Measurements from ENCODE around the gene LRRIQ3.
A peak's percentile ranks its signal among the peaks of the same experiment; 100 is the strongest.

The LRRIQ3 gene

DNA sequence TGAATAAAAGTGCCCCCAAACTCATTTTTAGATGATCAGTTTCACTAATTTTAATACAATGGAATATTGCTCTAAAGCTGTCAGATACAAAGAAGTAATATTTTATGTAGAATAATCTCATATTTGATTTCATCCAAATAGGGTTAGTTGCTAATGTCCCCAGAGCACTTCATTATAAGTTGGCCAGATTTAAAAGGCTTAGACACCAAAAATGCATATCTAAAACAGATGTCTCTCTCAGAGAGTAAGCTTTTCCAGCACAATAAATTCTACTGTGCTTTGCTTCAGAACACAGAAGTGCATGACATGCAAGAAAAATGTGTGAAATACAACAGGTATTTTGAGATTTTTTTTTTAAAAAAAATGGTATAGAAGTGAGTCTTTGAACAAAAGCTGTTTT is 194.2 kb downstream of the LRRIQ3 start:
- no peaks in the 10 kb centered on the region for H4K20me1 ChIP-seq (ENCODE audit: insufficient read depth, low read length, poor library complexity, severe bottlenecking)
- H3K4me3 ChIP-seq (ENCODE audit: low read length, poor library complexity, severe bottlenecking) = no peak overlapping the region
- no peaks in the 10 kb centered on the region for H3K36me3 ChIP-seq (ENCODE audit: insufficient read depth, low read length)
- H3K9me3 ChIP-seq (ENCODE audit: insufficient read depth, low read depth, low read length) = no peaks in the 10 kb centered on the region
- no peak overlapping the region for H3K4me2 ChIP-seq (ENCODE audit: low read depth, low read length, poor library complexity, severe bottlenecking)
- H3K79me2 ChIP-seq (ENCODE audit: insufficient read depth, low read length) = no peaks in the 10 kb centered on the region
- H3F3A ChIP-seq (ENCODE audit: low read depth) = no peaks in the 10 kb centered on the region
- TF ChIP-seq EZH2phosphoT487 (IDR thresholded peaks at IDR 0.05; ENCODE audit: borderline replicate concordance) = no peak
- TF ChIP-seq, protein P1, sequence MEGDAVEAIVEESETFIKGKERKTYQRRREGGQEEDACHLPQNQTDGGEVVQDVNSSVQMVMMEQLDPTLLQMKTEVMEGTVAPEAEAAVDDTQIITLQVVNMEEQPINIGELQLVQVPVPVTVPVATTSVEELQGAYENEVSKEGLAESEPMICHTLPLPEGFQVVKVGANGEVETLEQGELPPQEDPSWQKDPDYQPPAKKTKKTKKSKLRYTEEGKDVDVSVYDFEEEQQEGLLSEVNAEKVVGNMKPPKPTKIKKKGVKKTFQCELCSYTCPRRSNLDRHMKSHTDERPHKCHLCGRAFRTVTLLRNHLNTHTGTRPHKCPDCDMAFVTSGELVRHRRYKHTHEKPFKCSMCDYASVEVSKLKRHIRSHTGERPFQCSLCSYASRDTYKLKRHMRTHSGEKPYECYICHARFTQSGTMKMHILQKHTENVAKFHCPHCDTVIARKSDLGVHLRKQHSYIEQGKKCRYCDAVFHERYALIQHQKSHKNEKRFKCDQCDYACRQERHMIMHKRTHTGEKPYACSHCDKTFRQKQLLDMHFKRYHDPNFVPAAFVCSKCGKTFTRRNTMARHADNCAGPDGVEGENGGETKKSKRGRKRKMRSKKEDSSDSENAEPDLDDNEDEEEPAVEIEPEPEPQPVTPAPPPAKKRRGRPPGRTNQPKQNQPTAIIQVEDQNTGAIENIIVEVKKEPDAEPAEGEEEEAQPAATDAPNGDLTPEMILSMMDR (conservative IDR thresholded peaks at IDR 0.05; ENCODE audit: low read length) = no peak
- H3K9me2 ChIP-seq (replicated peaks; ENCODE audit: low read depth, low read length) = no peaks in the 10 kb centered on the region
- H3K9ac ChIP-seq (ENCODE audit: low read depth, low read length, poor library complexity, severe bottlenecking) = no peak overlapping the region
- H3K27me3 ChIP-seq (ENCODE audit: insufficient read depth, low read length, poor library complexity, severe bottlenecking) = no peaks in the 10 kb centered on the region
- no peaks in the 10 kb centered on the region for H3K4me1 ChIP-seq (ENCODE audit: insufficient read depth, low read length, poor library complexity, severe bottlenecking)
- H2AFZ ChIP-seq (ENCODE audit: low read length) = no peak overlapping the region

DNA sequence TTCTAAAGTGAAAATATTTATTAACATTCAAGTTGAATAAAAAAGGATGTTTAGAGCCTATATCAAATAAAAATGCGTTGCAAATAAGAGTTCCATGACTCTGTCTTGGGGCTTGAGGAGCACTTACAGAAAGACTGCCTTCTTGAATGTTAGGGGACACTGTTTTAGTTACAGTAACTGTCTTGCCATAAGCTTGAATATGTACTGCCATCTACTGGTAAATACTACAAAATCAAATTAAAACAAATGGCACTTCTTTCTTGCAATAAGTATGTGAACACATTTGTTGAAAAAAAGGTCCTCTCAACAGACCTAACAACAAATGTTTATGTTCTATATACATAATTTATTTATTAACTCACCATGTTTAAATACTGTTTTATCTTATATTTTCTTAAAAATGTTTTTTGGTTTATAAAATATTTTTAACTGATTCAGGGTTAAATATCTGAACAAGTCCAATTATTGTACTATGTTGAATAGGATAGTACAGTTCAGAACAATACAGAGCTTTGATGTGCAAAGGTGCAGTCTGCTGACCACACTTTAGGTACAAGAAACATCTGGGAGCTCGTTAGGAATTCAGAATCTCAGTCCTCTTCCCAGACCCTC is 199.5 kb downstream of the LRRIQ3 start:
- H3K27me3 ChIP-seq (ENCODE audit: insufficient read depth, low read length, poor library complexity, severe bottlenecking) = no peaks in the 10 kb centered on the region
- no peaks in the 10 kb centered on the region for H3K36me3 ChIP-seq (ENCODE audit: insufficient read depth, low read length)
- TF ChIP-seq EZH2phosphoT487 (IDR thresholded peaks at IDR 0.05; ENCODE audit: borderline replicate concordance) = no peak
- TF ChIP-seq, protein P1 (conservative IDR thresholded peaks at IDR 0.05; ENCODE audit: low read length) = peak; percentile 68
- H4K20me1 ChIP-seq (ENCODE audit: insufficient read depth, low read length, poor library complexity, severe bottlenecking) = no peaks in the 10 kb centered on the region
- no peaks in the 10 kb centered on the region for H3K79me2 ChIP-seq (ENCODE audit: insufficient read depth, low read length)
- no peaks in the 10 kb centered on the region for H3K9me2 ChIP-seq (replicated peaks; ENCODE audit: low read depth, low read length)
- no peaks in the 10 kb centered on the region for H3F3A ChIP-seq (ENCODE audit: low read depth)
- H3K9ac ChIP-seq (ENCODE audit: low read depth, low read length, poor library complexity, severe bottlenecking) = no peak overlapping the region
- H3K4me1 ChIP-seq (ENCODE audit: insufficient read depth, low read length, poor library complexity, severe bottlenecking) = no peaks in the 10 kb centered on the region
- no peak overlapping the region for H2AFZ ChIP-seq (ENCODE audit: low read length)
- no peak overlapping the region for H3K4me3 ChIP-seq (ENCODE audit: low read length, poor library complexity, severe bottlenecking)
- no peak overlapping the region for H3K4me2 ChIP-seq (ENCODE audit: low read depth, low read length, poor library complexity, severe bottlenecking)
- no peaks in the 10 kb centered on the region for H3K9me3 ChIP-seq (ENCODE audit: insufficient read depth, low read depth, low read length)

DNA sequence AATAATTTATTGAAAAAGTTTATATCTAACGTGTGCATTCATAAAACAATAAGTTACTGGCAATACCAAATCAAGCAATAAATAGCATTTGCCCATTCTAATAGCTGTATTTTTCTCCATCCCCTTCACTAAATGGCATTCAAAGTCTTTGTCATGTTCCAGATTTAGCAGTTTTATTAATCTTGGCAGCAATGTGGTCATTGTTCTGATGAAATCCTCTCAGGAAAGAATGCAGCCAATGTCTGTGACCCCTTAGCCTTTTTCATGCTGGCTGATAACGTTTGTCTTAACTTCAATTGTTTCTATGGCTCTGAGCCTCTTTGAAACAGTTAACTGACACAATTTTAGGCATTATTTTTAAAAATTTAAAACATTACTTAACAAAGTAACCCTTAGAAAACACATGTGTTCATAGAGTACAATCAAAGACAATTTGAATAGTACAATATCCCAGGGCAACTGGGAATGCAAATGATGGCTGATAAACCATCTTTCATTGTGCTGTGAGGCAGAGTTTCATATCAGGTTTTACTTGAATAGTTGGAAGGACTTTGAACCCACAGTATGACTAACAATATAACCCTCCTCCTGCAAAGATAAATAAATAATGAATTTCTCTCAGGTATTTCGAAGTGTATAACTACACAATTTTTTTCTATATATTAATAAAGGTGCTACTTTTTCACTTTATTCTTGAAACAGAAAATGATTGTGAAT is 217.5 kb downstream of the LRRIQ3 start:
- H3K4me1 ChIP-seq (ENCODE audit: insufficient read depth, low read length, poor library complexity, severe bottlenecking) = no peaks in the 10 kb centered on the region
- H3K36me3 ChIP-seq (ENCODE audit: insufficient read depth, low read length) = no peaks in the 10 kb centered on the region
- no peak overlapping the region for H3K9ac ChIP-seq (ENCODE audit: low read depth, low read length, poor library complexity, severe bottlenecking)
- H2AFZ ChIP-seq (ENCODE audit: low read length) = no peak overlapping the region
- no peaks in the 10 kb centered on the region for H3F3A ChIP-seq (ENCODE audit: low read depth)
- H3K4me2 ChIP-seq (ENCODE audit: low read depth, low read length, poor library complexity, severe bottlenecking) = no peak overlapping the region
- no peaks in the 10 kb centered on the region for H3K27me3 ChIP-seq (ENCODE audit: insufficient read depth, low read length, poor library complexity, severe bottlenecking)
- H4K20me1 ChIP-seq (ENCODE audit: insufficient read depth, low read length, poor library complexity, severe bottlenecking) = no peaks in the 10 kb centered on the region
- TF ChIP-seq, protein P1 (conservative IDR thresholded peaks at IDR 0.05; ENCODE audit: low read length) = no peak
- no peak for TF ChIP-seq EZH2phosphoT487 (IDR thresholded peaks at IDR 0.05; ENCODE audit: borderline replicate concordance)
- no peaks in the 10 kb centered on the region for H3K9me3 ChIP-seq (ENCODE audit: insufficient read depth, low read depth, low read length)
- H3K79me2 ChIP-seq (ENCODE audit: insufficient read depth, low read length) = no peaks in the 10 kb centered on the region
- no peak overlapping the region for H3K4me3 ChIP-seq (ENCODE audit: low read length, poor library complexity, severe bottlenecking)
- no peaks in the 10 kb centered on the region for H3K9me2 ChIP-seq (replicated peaks; ENCODE audit: low read depth, low read length)
